Mucosa of descending colon (tissue), 3 donors: Measurements from ENCODE around the gene ID2. TPM values are rescaled to one million over a fixed set of nuclear protein-coding genes. Genes with fewer than 3 reads are reported as not detected.

Experiments used
- ATAC-seq: fragments of 200-7000 bp; cut with Tn5 transposase; one replicate; pipeline ENCODE4 v1.9.1; 2020; ENCODE audit warnings: mild to moderate bottlenecking, moderate library complexity
- DNase-seq, 3 donors: peaks; one replicate each; pipeline ENCODE4 v3.0.0-alpha.2; 2020
- H3K36me3 ChIP-seq: fragments of 200-600 bp; one replicate; pipeline ENCODE4 v1.8.0; 2021; ENCODE audit warnings: low read depth, mild to moderate bottlenecking
- H3K4me1 ChIP-seq: fragments of 200-600 bp; one replicate; pipeline ENCODE4 v1.8.0; 2021; ENCODE audit warnings: low read depth, mild to moderate bottlenecking
- H3K4me3 ChIP-seq: fragments of 200-600 bp; one replicate; pipeline ENCODE4 v1.8.0; 2021; ENCODE audit warnings: mild to moderate bottlenecking
- H3K9me3 ChIP-seq: fragments of 200-600 bp; one replicate; pipeline ENCODE4 v1.8.0; 2021; ENCODE audit warnings: mild to moderate bottlenecking
- CTCF ChIP-seq: fragments of 200-600 bp; IDR thresholded peaks from one replicate; pipeline ENCODE4 v1.8.0; 2022; ENCODE audit warnings: antibody characterized with exemption, mild to moderate bottlenecking
- intact Hi-C, 2 donors: fragments of 100-400 bp; cut with DNase I in 1 of 2; cut with micrococcal nuclease in 1 of 2; formaldehyde crosslinking; loops; one replicate each; pipeline versions ENCODE4 v1.11.0 to v1.11.1; 2022; cut with DNase I, micrococcal nuclease
- total RNA-seq, 3 donors: library from RNA; stranded (reverse); fragmentation: NEBNext Ultra II Directional in 2 of 3; extraction: Animal tissue kit (Norgen Biotek cat#: 25700) in 2 of 3; gene quantifications; one replicate each; pipeline versions ENCODE4 v1.2.1 to v1.2.4, GENCODE V29; 2021 to 2023
- donor health status: DM: no; HTN: no; CAD: no; lungs with moderate emphysema.
- donor health status: DM: no; HTN: no; CAD: no.
- donor health status: DM: no; HTN: yes; CAD: no.

ID2 gene
- total RNA-seq, 3 donors from 2014 or later = 97.4 to 190 (median 170) TPM

- H3K36me3 ChIP-seq = no peaks in the 10 kb centered on the region
- peaks cover 5% of the 10 kb centered on the region for H3K4me1 ChIP-seq
- H3K4me3 ChIP-seq = no peak overlapping the region
- ATAC-seq = no peak
- no peak for DNase-seq
- peaks cover 10% of the 10 kb centered on the region for H3K9me3 ChIP-seq
- intact Hi-C loops = no loop called here
- no peak for TF ChIP-seq CTCF
These were observed 8.9 kb upstream of the ID2 start for GRCh38 chr2:8672940-8673339.

- no peak for ATAC-seq
- intact Hi-C loops = no loop called here
- H3K4me3 ChIP-seq = no peak overlapping the region
- DNase-seq = no peak
- no peak for TF ChIP-seq CTCF
- peaks cover 10% of the 10 kb centered on the region for H3K9me3 ChIP-seq
- no peaks in the 10 kb centered on the region for H3K36me3 ChIP-seq
- H3K4me1 ChIP-seq = peaks cover 7% of the 10 kb centered on the region
These were observed 8.5 kb upstream of the ID2 start for GRCh38 chr2:8673381-8673780.

- no peak for TF ChIP-seq CTCF
- peaks cover 7% of the 10 kb centered on the region for H3K4me1 ChIP-seq
- intact Hi-C loops = no loop called here
- H3K9me3 ChIP-seq = peaks cover 10% of the 10 kb centered on the region
- H3K36me3 ChIP-seq = no peaks in the 10 kb centered on the region
- DNase-seq = no peak
- no peak for ATAC-seq
- H3K4me3 ChIP-seq = no peak overlapping the region
These were observed 7.3 kb upstream of the ID2 start for GRCh38 chr2:8674420-8675009.

GRCh38 chr2:8675543-8675942, 6.3 kb upstream of the ID2 start:
- H3K4me3 ChIP-seq = no peak overlapping the region
- intact Hi-C loops = no loop called here
- DNase-seq = no peak
- no peaks in the 10 kb centered on the region for H3K36me3 ChIP-seq
- TF ChIP-seq CTCF = no peak
- no peak for ATAC-seq
- peaks cover 10% of the 10 kb centered on the region for H3K9me3 ChIP-seq
- H3K4me1 ChIP-seq = peaks cover 10% of the 10 kb centered on the region

GRCh38 chr2:8676191-8676920, 5.5 kb upstream of the ID2 start:
- Histone ChIP-seq H3K36me3 (no peaks in the 10 kb centered on the region), H3K9me3 (peaks cover 10% of the 10 kb centered on the region), H3K4me1 (peaks cover 13% of the 10 kb centered on the region), H3K4me3 (no peak overlapping the region)
- intact Hi-C loops = no loop called here
- ATAC-seq = peak; percentile 50
- no peak for TF ChIP-seq CTCF
- peak; percentile 84 to 86 (median 86) for DNase-seq
